GM18507 (cell line): ENCODE data around the gene ATAD3B.
"Not testable (repeated sequence)": the region's sequence is repeated elsewhere in the genome, so short reads cannot be mapped to it uniquely, and the experiment has no call there.

Source experiments
- DNase-seq: peaks from one replicate; pipeline ENCODE4 v3.0.0; 2011; ENCODE audit warnings: low read depth; ENCODE audit not compliant: insufficient read length; ENCODE audit errors: extremely low spot score
- FAIRE-seq: peaks from 2 replicates; lab custom pipeline; 2011; peaks lifted over from hg19 to GRCh38; lab: Jason Lieb, UNC

ATAD3B gene

DNA sequence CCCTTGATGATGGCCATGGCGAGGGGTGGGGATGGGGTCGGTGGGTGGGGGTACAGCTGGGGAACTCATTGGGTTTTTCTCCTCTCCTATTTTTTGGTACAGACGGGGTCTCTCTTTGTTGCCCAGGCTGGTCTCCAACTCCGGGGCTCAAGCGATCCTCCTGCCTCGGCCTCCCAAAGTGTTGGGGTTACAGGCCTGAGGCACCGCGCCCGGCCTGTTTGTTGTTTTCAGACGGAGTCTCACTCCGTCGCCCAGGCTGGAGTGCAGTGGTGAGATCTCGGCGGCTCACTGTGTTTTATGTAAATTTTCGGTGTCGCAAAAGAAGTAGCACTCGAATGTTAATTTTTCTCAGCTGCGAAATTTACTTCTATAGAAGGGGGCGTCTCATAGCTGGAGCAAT, 24.9 kb upstream of the ATAD3B start:
- FAIRE-seq: not testable (repeated sequence)

DNA sequence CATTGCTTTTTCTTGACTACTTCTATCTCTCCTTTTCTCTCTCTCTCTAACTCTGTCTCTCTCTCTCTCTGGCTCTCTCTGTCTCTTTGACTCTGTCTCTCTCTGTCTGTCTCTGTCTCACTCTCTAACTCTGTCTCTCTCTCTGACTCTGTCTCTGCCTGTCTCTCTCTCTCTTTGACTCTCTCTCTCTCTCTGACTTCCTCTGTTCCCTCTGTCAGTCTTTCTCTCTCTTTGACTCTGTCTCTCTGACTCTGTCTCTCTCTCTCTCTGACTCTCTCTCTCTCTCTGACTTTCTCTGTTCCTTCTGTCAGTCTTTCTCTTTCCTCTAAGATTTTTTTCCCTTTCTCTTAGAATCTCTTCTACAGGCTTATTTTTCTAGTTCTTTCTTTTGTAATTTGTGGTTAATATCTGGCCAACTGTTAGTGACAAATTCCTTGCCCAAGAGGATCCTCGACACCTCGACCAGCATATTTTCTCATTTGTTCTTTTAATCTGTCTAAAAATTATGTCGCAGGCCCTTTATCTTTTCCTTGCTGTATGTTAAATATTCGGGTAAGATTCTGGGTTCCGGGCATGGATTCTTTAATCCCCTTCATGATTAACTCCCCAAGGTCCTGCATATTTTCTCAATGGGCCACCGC, 22.3 kb upstream of the ATAD3B start, which contains the start of gene ATAD3C:
Gene ATAD3C (plus strand): TSS at position 591 of the 641 bp plus-strand sequence. CDS start 995 bp downstream, outside the sequence.
- DNase-seq (no peak), FAIRE-seq (no peak)

More for the DNA sequence above, 24.9 kb upstream of the ATAD3B start:
- DNase-seq: not testable (repeated sequence)

DNA sequence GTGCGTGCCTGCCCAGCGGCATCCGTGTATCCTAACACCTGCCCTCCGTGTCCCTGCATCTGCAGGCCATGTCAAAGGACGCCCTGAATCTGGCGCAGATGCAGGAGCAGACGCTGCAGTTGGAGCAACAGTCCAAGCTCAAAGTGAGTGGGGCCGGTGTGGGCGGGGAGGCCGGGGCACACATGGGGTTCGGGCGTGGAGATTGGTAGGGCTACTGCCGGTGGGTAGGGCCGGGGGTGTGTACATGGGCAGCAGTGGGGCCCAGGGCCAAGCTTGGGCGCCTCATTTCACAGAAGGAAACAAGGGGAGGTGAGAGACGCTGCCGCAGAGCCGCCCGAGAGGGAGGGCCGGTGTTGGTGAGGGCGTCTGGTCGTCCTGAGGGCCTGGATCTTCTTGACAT, 20.9 kb upstream of the ATAD3B start:
- DNase-seq, FAIRE-seq: not testable (repeated sequence)

DNA sequence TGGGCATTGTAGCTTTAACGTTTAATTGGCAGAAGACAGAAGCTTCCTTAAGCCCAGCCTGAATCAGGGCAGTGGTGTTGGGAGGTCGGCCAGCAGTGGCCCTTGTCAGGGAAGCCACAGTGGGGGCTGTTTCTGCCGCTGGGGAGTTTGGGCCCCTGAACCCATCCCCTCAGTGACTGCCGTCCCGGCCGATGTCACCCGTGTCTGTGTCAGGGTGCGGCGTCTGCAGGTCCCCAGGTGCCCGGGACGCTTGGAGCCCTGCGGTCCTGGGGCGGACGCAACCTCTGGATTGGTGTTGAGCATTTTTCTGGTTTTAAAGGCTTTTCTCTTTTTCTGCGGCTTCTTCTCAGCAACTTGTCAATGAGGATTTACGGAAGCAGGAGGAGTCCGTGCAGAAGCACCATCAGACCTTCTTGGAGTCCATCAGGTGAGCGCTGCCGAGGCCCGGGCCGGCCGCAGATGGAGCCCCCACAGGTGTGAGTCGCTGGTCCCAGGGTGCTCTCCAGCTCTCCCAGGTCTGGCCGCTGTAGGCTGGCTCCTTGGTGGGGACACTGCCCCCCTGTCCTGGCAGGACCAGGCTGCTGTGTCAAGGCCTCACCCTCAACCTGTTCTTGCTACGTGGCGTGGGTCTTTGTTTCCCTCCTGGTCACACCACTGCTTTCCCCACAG, 19.7 kb upstream of the ATAD3B start:
- no peak for FAIRE-seq
- DNase-seq: no peak

DNA sequence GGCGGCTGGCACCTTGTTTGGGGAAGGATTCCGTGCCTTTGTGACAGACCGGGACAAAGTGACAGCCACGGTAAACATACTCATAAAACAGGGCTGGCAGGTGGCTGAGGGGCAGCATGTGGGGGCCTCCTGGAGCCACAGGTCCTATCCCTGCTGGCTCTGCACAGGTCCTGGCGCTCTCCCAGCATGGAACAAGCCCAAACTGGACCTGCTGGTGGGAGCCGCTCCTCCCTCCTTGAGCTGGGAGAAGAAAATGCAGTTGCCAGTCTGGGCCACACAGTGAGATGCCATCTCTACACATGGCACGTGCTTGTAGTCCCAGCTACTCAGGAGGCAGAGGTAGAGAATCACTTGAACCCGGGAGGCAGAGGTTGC, 19.2 kb upstream of the ATAD3B start:
- not testable (repeated sequence) for DNase-seq, FAIRE-seq

DNA sequence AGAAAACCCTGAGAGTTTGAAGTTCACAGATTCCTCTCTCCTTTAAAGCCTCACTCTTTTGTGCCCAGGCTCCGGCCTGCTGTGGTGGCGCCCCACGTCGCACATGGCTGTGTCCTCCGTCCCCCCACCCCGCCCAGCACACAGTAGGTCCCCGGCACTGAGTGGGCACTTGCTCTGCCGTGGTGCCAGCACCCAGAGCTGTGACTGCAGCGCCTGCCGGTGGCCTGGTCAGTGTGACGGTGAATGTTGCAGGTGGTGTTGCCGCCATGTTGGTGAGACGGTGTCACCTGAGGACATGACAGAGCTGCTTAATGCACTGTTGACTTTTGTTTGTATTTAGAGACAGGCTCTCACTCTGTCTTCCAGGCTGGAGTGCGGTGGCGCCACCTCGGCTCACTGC, 18.7 kb upstream of the ATAD3B start:
- DNase-seq: no peak
- FAIRE-seq: no peak

DNA sequence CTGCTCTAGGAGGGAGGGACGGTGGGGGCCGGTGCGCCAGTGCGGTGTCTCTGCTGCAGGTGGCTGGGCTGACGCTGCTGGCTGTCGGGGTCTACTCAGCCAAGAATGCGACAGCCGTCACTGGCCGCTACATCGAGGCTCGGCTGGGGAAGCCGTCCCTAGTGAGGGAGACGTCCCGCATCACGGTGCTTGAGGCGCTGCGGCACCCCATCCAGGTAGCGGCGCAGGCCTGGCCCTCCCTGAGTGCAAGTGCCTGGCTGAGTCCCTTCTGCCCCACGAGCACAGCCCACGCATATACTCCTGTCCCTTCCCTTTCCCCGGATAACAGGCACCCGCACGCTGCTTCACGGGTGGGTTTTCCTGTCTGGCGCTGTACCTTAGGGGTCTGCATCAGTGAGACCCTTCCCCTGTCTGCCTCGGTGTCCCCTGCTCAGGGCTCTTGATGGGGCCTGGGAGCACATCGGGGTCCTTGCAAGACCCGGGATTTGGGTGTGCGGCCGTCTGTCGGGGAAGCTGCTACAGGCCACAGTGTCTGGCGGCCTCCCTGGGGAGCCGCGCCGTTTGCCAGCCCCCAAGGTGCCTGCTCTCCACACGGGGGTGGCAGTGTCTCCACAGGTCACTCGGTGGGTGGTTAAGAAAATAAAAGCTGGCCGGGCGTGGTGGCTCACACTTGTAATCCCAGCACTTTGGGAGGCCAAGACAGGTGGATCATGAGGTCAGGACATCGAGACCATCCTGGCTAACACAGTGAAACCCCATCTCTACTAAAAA, 17.1 kb upstream of the ATAD3B start:
- FAIRE-seq, DNase-seq: not testable (repeated sequence)

DNA sequence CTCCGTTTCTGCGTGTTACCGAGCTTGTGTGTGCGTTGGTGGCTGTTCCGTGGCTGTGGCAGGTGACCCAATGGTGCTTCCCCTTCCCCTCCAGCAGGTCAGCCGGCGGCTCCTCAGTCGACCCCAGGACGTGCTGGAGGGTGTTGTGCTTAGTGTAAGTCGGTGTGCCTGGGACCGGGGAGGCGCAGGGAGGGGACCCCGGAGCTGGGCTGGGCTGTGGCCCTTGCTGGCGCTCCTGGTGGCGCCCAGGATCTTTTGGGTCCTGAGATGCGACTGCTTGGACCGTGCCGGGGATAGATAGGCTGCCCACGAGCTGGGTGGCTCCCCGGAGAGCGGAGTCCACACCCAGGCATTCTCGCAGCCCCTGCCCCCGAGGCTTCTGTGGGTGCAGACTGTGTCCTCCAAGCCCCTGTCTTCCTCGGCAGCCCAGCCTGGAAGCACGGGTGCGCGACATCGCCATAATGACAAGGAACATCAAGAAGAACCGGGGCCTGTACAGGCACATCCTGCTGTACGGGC, 16.1 kb upstream of the ATAD3B start:
- no peak for DNase-seq
- FAIRE-seq: no peak

DNA sequence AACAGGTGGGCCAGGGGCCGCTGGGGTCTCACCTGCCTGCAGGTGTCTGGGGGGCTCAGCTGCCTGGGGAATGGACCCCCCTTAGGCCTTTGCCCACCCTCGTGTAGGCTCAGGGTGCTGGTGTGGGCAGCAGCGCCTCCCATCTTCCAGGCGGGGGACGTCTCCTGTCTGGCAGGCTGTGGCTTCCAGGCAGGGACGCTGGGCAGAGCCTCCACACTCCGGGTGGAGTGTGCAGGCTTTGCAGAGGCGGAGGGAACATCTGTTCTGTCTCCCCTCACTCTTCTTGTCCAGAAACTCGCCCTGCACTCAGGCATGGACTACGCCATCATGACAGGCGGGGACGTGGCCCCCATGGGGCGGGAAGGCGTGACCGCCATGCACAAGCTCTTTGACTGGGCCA, 15.6 kb upstream of the ATAD3B start:
- not testable (repeated sequence) for DNase-seq, FAIRE-seq

DNA sequence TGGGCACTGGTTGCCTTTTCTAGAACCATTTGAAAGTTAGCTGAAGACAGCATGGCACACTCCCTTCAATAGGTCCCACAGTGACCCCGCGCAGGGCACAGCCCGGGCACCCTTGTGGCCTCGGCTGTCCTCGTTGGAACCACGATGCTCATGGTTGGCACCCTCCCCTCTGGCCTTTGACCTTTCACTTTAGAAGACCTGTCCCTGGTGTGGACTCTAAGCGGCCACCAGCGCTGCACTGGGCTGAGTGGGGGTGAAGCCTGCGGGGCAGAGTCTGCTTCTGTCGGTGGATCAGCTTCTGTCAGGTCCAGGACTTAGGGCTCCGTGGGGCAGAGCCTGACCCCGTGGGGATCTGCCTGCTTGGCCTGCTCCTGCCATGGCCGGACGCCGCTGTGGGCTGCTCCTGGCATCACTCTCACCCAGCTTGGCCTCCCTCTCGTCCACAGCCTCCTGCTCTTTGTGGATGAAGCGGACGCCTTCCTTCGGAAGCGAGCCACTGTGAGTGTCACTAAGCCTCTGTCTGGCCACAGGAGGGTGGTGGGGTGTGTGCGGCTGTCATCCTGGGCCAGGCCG, 14.8 kb upstream of the ATAD3B start:
- not testable (repeated sequence) for DNase-seq

DNA sequence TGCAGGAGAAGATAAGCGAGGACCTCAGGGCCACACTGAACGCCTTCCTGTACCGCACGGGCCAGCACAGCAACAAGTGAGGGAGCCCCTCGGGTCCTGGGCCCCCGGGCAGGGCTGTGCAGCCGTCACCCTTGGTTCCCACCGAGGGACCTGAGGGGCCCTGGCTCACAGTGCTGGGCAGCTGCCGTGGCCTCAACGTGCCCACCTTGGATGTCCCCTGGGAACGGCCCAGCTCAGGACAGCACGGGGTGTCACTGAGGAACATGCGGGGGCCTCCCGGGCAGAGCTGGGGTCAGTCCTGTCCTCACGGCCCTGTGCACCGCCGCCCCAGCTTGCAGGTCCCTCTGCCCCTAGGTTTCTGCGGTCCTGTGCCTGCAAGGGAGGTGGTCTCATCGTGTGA, 12.4 kb upstream of the ATAD3B start:
- not testable (repeated sequence) for FAIRE-seq, DNase-seq

More for the DNA sequence above, 14.8 kb upstream of the ATAD3B start:
- FAIRE-seq: not testable (repeated sequence)

DNA sequence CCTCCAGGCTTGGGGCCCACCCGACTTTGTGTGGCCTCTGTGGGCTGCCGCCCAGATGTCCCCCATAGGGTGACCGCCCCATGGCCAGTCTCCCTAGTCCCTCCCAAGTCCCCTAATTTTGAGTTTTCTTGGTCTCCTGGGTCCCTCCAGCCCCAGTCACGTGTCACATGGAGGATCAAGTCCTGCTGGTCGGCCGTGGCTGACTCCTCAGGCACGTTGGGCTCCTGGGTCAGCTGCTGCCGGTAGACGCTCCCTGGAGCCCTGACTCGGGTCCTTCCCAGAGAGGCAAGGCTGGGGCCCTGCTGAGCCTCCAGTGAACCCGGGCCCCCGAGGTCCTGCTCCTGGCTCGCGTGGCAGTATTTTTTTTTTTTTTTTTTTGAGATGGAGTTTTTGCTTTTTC, 11.9 kb upstream of the ATAD3B start:
- not testable (repeated sequence) for FAIRE-seq, DNase-seq

DNA sequence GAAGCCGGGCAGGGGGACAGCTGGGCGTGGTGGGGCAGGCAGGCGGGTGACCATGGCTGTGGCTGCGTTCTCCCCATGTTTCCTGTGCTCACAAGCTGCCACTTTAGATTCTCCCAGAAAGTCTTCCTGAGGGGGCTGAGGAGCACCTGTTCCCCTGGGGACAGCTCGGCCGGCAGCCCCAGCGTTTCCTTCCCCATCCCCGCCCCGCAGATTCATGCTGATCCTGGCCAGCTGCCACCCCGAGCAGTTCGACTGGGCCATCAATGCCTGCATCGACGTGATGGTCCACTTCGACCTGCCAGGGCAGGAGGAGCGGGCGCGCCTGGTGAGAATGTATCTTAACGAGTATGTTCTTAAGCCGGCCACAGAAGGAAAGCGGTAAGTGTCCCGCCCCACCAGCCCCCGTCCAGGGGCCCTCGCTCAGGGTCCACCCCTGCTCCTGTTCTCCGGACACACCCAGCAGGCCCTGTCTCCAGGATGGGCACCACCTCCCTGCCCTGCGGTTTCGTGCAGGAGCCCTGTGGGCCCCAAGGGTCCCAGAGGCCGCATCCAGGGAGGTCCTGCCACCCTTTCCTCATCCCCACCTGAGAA, 10.9 kb upstream of the ATAD3B start:
- FAIRE-seq: no peak

DNA sequence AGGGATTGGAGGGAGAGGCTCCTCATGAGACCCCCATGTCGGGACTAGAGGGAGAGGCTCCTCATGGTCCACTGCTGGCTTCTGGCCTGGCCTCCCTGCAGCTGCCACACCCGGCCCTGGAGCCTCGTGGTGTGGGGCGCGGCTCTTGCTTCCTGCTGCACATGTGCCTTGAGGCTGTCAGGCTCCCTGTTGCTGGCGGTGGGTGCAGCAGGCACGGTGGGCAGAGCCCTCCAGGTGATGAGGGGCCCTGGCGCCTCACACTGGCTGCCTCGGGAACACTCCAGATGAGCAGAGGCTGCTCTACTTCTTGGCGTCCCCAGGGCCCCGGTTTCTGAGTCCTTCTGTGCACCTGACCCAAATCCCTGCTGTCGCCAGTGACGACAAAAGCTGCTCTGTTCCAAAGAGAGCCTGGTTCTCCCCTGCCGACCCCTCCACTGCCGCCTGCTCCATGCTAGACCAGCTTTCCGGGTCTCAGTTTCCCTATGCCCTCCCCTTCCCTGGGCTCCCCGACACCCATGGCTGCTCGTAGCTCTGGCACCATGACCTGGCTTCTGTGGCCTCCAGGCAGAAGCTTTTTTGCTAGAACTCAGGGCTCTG, 9.7 kb upstream of the ATAD3B start:
- no peak for FAIRE-seq
- no peak for DNase-seq

More for the DNA sequence above, 10.9 kb upstream of the ATAD3B start:
- DNase-seq: no peak

DNA sequence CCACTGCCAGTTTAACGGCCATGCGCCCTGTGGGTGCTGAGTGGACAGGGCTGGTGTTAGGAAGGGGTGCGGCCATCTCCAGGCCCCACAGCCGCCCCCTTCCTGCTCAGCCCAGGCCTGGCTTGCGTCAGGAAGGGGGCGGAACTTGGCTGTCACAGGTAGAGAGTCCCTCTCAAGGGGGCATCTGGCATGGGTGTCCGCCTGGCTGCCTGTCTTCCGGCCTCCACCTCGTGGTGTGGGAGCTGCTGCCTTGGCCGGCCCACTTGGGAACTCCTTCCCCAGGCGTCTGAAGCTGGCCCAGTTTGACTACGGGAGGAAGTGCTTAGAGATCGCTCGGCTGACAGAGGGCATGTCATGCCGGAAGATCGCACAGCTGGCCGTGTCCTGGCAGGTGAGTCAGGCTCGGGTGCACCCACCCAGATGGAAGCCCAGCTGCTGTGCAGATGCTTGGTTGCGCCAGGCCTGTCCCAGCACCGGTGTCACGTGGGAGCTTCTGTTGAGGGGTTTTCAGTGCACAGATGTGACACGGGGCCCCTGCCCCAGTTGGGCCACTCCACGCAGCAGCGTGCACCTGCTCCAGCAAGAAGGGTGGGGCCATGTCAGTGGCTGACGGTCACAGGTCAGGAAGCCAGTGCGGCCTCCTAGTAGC, 9.1 kb upstream of the ATAD3B start:
- FAIRE-seq (no peak), DNase-seq (no peak)

DNA sequence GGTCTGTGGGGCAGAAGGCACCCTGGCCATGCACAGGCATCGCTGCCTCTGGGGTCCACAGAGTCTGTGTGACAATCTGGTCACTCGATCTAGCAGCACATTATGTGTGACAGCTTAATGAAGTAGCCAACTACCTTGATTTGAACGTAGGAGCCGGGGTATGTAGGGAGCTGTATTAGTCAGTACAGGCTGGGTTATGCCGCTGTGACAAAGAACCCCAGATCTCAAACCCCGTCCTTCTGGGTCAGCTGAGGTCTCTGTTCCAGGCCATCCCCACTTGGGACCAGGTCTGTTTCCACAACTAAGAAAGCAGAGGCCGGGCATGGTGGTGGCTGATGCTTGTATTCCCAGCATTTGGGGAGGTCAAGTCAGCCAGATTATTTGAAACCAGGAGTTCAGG, 8.3 kb upstream of the ATAD3B start:
- no peak for FAIRE-seq

DNA sequence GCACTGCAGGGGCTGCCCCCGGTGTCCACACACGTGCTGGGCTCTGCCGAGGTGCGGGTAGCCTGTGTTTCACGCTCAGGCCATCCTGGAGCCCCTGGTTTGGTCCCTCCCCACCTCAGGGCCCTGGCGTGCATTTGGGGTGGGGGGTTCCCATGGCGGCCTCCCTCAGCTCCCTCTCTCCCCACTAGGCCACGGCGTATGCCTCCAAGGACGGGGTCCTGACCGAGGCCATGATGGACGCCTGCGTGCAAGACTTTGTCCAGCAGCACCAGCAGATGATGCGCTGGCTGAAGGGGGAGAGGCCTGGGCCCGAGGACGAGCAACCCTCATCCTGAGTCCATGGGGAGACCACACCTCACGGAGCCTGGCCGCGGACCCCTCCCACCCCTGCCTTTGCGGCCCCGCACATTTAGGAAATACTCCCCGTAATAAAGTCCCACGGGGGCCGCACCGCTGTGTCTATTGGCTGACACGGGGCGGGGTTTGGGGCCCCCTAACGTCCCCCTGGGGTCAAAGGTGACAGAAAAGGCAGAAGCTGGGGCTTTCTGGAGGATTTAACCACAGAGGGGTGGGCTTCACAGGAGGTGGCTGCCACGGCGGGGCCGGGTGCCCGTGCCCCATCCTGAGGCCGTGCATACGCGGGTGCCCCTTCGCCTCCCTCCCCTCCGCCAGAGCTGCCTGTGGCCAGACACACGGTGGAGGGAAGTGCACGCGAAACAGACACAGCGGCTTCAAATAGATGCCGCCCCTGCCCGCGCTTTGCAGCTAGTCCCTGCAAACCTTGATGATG, 3.2 kb upstream of the ATAD3B start:
- not testable (repeated sequence) for FAIRE-seq, DNase-seq

More for the DNA sequence above, 8.3 kb upstream of the ATAD3B start:
- no peak for DNase-seq
